ACC112 (cell line): Measurements from ENCODE around the gene TUBB8B.
"Not testable (repeated sequence)": the region's sequence is repeated elsewhere in the genome, so short reads cannot be mapped to it uniquely, and the experiment has no call there.

Experiments
- H2AFZ ChIP-seq: fragments of 200-600 bp; sonication (generic); one replicate; pipeline ENCODE4 v1.6.0; 2017; ENCODE audit warnings: antibody characterized with exemption, low read length; ENCODE audit not compliant: unreplicated experiment
- H3K27ac ChIP-seq: fragments of 200-600 bp; sonication (generic); 2 replicates; pipeline ENCODE4 v1.5.1; 2014; ENCODE audit warnings: low read depth, mild to moderate bottlenecking, antibody characterized with exemption, low read length, moderate library complexity
- H3K27me3 ChIP-seq: fragments of 200-600 bp; sonication (generic); 2 replicates; pipeline ENCODE4 v1.6.1; 2014; ENCODE audit warnings: mild to moderate bottlenecking, antibody characterized with exemption, low read length, moderate library complexity, mixed read lengths; ENCODE audit not compliant: insufficient read depth
- H3K36me3 ChIP-seq: fragments of 200-600 bp; sonication (generic); 2 replicates; pipeline ENCODE4 v1.6.1; 2016; ENCODE audit warnings: mild to moderate bottlenecking, antibody characterized with exemption, low read length, moderate library complexity, mixed read lengths; ENCODE audit not compliant: insufficient read depth
- H3K4me1 ChIP-seq: fragments of 200-600 bp; sonication (generic); one replicate; pipeline ENCODE4 v1.6.1; 2016; ENCODE audit warnings: low read length, mixed read lengths; ENCODE audit not compliant: insufficient read depth, unreplicated experiment, control insufficient read depth
- H3K4me3 ChIP-seq: fragments of 200-600 bp; sonication (generic); 2 replicates; pipeline ENCODE4 v1.5.1; 2014; ENCODE audit warnings: mild to moderate bottlenecking, low read depth, low read length
- H3K79me2 ChIP-seq: fragments of 200-600 bp; sonication (generic); one replicate; pipeline ENCODE4 v1.6.0; 2016; ENCODE audit warnings: low read length; ENCODE audit not compliant: control insufficient read depth, unreplicated experiment, insufficient read depth

The TUBB8B gene

DNA sequence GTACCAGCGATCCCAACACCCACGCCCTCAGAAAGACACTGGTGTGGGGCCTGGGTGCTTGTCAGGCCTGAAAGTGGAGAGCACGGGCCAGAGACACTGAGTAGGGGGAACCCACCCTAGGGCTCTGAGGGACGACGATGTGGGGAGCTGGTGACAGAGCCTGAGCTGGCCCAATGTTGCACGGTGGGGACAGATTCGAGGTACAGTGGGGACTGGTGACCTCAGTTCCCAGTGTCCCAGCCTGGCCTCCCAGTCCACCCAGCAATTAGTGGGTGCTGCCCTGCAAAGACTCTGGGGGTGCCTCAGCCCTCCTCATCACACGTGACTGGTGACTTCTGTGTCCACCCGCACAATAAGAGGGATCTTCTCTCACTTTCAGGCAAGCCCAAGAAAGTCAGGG is 36.6 kb downstream of the TUBB8B start:
- not testable (repeated sequence) for H3K27me3 ChIP-seq, H3K79me2 ChIP-seq, H3K36me3 ChIP-seq, H3K4me3 ChIP-seq, H2AFZ ChIP-seq, H3K27ac ChIP-seq, H3K4me1 ChIP-seq

DNA sequence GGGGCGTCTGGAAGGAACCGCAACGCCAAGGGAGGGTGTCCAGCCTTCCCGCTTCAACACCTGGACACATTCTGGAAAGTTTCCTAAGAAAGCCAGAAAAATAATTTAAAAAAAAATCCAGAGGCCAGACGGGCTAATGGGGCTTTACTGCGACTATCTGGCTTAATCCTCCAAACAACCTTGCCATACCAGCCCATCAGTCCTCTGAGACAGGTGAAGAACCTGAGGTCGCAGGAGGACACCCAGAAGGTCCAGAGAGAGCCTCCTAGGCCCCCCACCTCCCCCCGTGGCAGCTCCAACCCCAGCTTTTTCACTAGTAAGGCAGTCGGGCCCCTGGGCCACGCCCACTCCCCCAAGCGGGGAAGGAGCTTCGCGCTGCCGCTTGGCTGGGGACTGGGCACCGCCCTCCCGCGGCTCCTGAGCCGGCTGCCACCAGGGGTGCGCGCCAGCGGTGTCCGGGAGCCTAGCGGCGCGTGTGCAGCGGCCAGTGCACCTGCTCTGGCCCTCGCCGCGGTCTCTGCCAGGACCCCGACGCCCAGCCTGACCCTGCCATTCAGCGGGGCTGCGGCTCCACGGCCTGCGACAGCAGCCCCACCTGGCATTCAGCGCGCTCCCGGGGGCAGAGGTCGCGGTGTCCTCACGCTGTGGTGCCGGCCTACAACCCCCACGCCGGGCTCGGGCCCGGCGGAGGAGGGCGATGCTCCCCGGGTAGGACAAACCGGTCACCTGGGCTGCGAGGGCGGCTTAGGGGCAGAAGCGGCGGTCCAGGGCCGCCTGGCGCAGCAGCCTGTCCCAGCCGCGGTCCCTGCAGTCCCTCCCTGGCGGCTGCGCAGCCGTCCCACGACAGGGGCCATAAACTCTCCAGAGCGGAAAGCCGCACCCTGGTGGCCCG is 37.8 kb downstream of the TUBB8B start:
- H3K27me3 ChIP-seq, H2AFZ ChIP-seq, H3K27ac ChIP-seq, H3K4me3 ChIP-seq, H3K4me1 ChIP-seq, H3K79me2 ChIP-seq, H3K36me3 ChIP-seq: not testable (repeated sequence)

DNA sequence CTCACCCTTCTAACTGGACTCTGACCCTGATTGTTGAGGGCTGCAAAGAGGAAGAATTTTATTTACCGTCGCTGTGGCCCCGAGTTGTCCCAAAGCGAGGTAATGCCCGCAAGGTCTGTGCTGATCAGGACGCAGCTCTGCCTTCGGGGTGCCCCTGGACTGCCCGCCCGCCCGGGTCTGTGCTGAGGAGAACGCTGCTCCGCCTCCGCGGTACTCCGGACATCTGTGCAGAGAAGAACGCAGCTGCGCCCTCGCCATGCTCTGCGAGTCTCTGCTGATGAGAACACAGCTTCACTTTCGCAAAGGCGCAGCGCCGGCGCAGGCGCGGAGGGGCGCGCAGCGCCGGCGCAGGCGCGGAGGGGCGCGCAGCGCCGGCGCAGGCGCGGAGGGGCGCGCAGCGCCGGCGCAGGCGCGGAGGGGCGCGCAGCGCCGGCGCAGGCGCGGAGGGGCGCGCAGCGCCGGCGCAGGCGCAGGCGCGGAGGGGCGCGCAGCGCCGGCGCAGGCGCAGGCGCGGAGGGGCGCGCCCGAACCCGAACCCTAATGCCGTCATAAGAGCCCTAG is 38.7 kb downstream of the TUBB8B start:
- H3K79me2 ChIP-seq, H3K36me3 ChIP-seq, H3K27me3 ChIP-seq, H3K4me3 ChIP-seq, H3K27ac ChIP-seq, H3K4me1 ChIP-seq, H2AFZ ChIP-seq: not testable (repeated sequence)

DNA sequence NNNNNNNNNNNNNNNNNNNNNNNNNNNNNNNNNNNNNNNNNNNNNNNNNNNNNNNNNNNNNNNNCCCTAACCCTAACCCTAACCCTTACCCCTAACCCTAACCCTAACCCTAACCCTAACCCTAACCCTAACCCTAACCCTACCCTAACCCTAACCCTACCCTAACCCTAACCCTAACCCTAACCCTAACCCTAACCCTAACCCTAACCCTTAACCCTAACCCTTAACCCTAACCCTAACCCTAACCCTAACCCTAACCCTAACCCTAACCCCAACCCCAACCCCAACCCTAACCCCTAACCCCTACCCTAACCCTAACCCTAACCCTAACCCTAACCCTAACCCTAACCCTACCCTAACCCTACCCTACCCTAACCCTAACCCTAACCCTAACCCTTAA is 39.5 kb downstream of the TUBB8B start:
- not testable (repeated sequence) for H3K79me2 ChIP-seq, H3K4me1 ChIP-seq, H3K4me3 ChIP-seq, H3K27ac ChIP-seq, H2AFZ ChIP-seq, H3K36me3 ChIP-seq, H3K27me3 ChIP-seq
